ENCODE measurements around the gene UGT2B10. TPM values are rescaled to one million over a fixed set of nuclear protein-coding genes. Genes with fewer than 3 reads are reported as not detected.

UGT2B10 gene
- total and polyA plus RNA-seq, 2 of the 13 experiments (the other 11 are each of a cell fraction or from before 2014, with no cell fraction given): 107 to 148 TPM

GRCh38 chr4:68864438-68865187 lies 48.8 kb downstream of the UGT2B10 start (continued):
- TF ChIP-seq ZBED4 (CRISPR knock-in tag; IDR thresholded peaks at IDR 0.05; ENCODE audit: borderline replicate concordance) (no peak), PRDM15 (CRISPR knock-in tag; IDR thresholded peaks at IDR 0.05) (peak; percentile 79), SP4 (CRISPR knock-in tag; IDR thresholded peaks at IDR 0.05) (0 out of 2 replicates have a peak, but pooled peaks have one; percentile 22), ZEB1 (IDR thresholded peaks at IDR 0.05; ENCODE audit: insufficient replicate concordance, low read depth) (peak; percentile 89), SNAPC2 (CRISPR knock-in tag; IDR thresholded peaks at IDR 0.05) (0 out of 2 replicates have a peak, but pooled peaks have one; percentile 61), TAF1 (CRISPR knock-in tag; IDR thresholded peaks at IDR 0.05) (peak; percentile 22; the same call in 1 of the 2 replicates), FOXK1 (CRISPR knock-in tag; IDR thresholded peaks at IDR 0.05; ENCODE audit: borderline replicate concordance, low read depth) (peak; percentile 17; the same call in 1 of the 2 replicates), EHMT2 (IDR thresholded peaks at IDR 0.05; ENCODE audit: borderline replicate concordance, low read depth, low read length) (peak; percentile 24; the same call in 1 of the 2 replicates), NR2F2 (IDR thresholded peaks at IDR 0.05; ENCODE audit: borderline replicate concordance, low read depth) (peak; percentile 48; the same call in 1 of the 2 replicates), LCORL (IDR thresholded peaks at IDR 0.05) (peak; percentile 28; the same call in 1 of the 2 replicates), LCORL (CRISPR knock-in tag; IDR thresholded peaks at IDR 0.05) (peak; percentile 47; the same call in 1 of the 2 replicates), GATA4 (IDR thresholded peaks at IDR 0.05; ENCODE audit: borderline replicate concordance, low read depth) (peak; percentile 74; the same call in 1 of the 2 replicates), SIX4 (CRISPR knock-in tag; IDR thresholded peaks at IDR 0.05) (peak; percentile 55; the same call in 1 of the 2 replicates), ZC3H13 (CRISPR knock-in tag; IDR thresholded peaks at IDR 0.05) (no peak), TCF7 (IDR thresholded peaks at IDR 0.05; ENCODE audit: low read depth) (peak; percentile 67; the same call in 1 of the 2 replicates), HOMEZ (CRISPR knock-in tag; IDR thresholded peaks at IDR 0.05; ENCODE audit: low read depth) (peak; percentile 87), CENPBD1 (CRISPR knock-in tag; IDR thresholded peaks at IDR 0.05; ENCODE audit: borderline replicate concordance, low read depth) (no peak), IRF2 (CRISPR knock-in tag; IDR thresholded peaks at IDR 0.05) (peak; percentile 58; the same call in 1 of the 2 replicates), CREM (IDR thresholded peaks at IDR 0.05) (peak; percentile 58; the same call in 1 of the 2 replicates), CREM (CRISPR knock-in tag; IDR thresholded peaks at IDR 0.05) (no peak)
